Mucosa of descending colon (tissue), 3 donors: ENCODE results near the gene MBNL1. TPM values are rescaled to one million over a fixed set of nuclear protein-coding genes. Genes with fewer than 3 reads are reported as not detected.

Experiments used
- ATAC-seq: fragments of 200-7000 bp; cut with Tn5 transposase; one replicate; pipeline ENCODE4 v1.9.1; 2020; ENCODE audit warnings: mild to moderate bottlenecking, moderate library complexity
- DNase-seq, 3 donors: peaks; one replicate each; pipeline ENCODE4 v3.0.0-alpha.2; 2020
- H3K36me3 ChIP-seq: fragments of 200-600 bp; one replicate; pipeline ENCODE4 v1.8.0; 2021; ENCODE audit warnings: low read depth, mild to moderate bottlenecking
- H3K4me1 ChIP-seq: fragments of 200-600 bp; one replicate; pipeline ENCODE4 v1.8.0; 2021; ENCODE audit warnings: low read depth, mild to moderate bottlenecking
- H3K4me3 ChIP-seq: fragments of 200-600 bp; one replicate; pipeline ENCODE4 v1.8.0; 2021; ENCODE audit warnings: mild to moderate bottlenecking
- H3K9me3 ChIP-seq: fragments of 200-600 bp; one replicate; pipeline ENCODE4 v1.8.0; 2021; ENCODE audit warnings: mild to moderate bottlenecking
- intact Hi-C, 2 donors: fragments of 100-400 bp; cut with DNase I in 1 of 2; cut with micrococcal nuclease in 1 of 2; formaldehyde crosslinking; loops; one replicate each; pipeline versions ENCODE4 v1.11.0 to v1.11.1; 2022; cut with DNase I, micrococcal nuclease
- long read RNA-seq, 2 donors: library from polyadenylated mRNA; unstranded; transcript quantifications; one replicate each; pipeline ENCODE4 v2.0.0, GENCODE V29; 2019 to 2021
- total RNA-seq, 3 donors: library from RNA; stranded (reverse); fragmentation: NEBNext Ultra II Directional in 2 of 3; extraction: Animal tissue kit (Norgen Biotek cat#: 25700) in 2 of 3; gene quantifications; one replicate each; pipeline versions ENCODE4 v1.2.1 to v1.2.4, GENCODE V29; 2021 to 2023
- TF ChIP-seq, protein P1 (sequence below): fragments of 200-600 bp; IDR thresholded peaks from one replicate; pipeline ENCODE4 v1.8.0; 2022; ENCODE audit warnings: antibody characterized with exemption, mild to moderate bottlenecking
- donor health status: DM: no; HTN: no; CAD: no; lungs with moderate emphysema.
- donor health status: DM: no; HTN: no; CAD: no.
- donor health status: DM: no; HTN: yes; CAD: no.

The MBNL1 gene, protein sequence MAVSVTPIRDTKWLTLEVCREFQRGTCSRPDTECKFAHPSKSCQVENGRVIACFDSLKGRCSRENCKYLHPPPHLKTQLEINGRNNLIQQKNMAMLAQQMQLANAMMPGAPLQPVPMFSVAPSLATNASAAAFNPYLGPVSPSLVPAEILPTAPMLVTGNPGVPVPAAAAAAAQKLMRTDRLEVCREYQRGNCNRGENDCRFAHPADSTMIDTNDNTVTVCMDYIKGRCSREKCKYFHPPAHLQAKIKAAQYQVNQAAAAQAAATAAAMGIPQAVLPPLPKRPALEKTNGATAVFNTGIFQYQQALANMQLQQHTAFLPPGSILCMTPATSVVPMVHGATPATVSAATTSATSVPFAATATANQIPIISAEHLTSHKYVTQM
- 100 to 1,000 TPM; 184 to 381 (median 215) TPM for total RNA-seq
- long read RNA-seq, donor 1, full-length matches to known transcripts, result 16 of 126 reads
- long read RNA-seq, donor 1, partial matches to known transcripts, result 36 of 126 reads
- long read RNA-seq, donor 1, other reads (novel, unspliced or antisense), result 74 of 126 reads
- long read RNA-seq, donor 2, full-length matches to known transcripts, result 1 of 12 reads
- long read RNA-seq, donor 2, partial matches to known transcripts, result 3 of 12 reads
- long read RNA-seq, donor 2, other reads (novel, unspliced or antisense), result 8 of 12 reads

GRCh38 chr3:152268555-152269055 lies at the start of gene MBNL1:
MBNL1 (plus strand) TSS chr3:152268929; CDS start chr3:152300194, 31,265 bp downstream.
- peak; percentile 88 to 92 (median 88) for DNase-seq
- Histone ChIP-seq H3K4me1 (peaks cover 42% of the 10 kb centered on the region), H3K36me3 (no peaks in the 10 kb centered on the region), H3K4me3 (peak within 1 kb of the TSS; percentile 91), H3K9me3 (no peaks in the 10 kb centered on the region)
- peak; percentile 81 for ATAC-seq
- TF ChIP-seq, protein P1, sequence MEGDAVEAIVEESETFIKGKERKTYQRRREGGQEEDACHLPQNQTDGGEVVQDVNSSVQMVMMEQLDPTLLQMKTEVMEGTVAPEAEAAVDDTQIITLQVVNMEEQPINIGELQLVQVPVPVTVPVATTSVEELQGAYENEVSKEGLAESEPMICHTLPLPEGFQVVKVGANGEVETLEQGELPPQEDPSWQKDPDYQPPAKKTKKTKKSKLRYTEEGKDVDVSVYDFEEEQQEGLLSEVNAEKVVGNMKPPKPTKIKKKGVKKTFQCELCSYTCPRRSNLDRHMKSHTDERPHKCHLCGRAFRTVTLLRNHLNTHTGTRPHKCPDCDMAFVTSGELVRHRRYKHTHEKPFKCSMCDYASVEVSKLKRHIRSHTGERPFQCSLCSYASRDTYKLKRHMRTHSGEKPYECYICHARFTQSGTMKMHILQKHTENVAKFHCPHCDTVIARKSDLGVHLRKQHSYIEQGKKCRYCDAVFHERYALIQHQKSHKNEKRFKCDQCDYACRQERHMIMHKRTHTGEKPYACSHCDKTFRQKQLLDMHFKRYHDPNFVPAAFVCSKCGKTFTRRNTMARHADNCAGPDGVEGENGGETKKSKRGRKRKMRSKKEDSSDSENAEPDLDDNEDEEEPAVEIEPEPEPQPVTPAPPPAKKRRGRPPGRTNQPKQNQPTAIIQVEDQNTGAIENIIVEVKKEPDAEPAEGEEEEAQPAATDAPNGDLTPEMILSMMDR, result no peak
- intact Hi-C loops, result loop anchor here in 1 of 2 donors (5.0 kb wide), 1 partner anchor 66 kb away; no protein-coding TSS in a partner anchor

DNA sequence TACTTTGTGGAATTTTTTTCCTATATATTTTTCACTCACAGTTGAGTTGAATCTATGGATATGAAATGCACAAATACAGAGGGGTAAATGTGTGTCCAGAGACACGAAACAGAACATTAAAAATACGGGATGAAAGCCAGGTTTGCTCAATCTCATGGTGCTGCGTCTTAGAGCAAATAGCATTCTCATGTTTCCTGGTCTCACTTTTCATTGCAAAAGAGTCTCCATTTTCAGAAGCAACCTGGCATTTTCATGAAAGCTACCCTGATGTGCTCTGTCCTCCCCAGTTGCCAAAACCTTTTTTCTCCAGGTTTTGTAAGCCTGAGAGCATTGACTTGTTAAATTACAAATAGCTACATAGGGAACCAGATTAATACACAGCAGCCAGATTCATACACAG lies 49.5 kb upstream of the MBNL1 start:
- Histone ChIP-seq H3K9me3 (no peaks in the 10 kb centered on the region), H3K4me3 (no peak overlapping the region), H3K4me1 (no peaks in the 10 kb centered on the region), H3K36me3 (no peaks in the 10 kb centered on the region)
- TF ChIP-seq, protein P1, result no peak
- intact Hi-C loops, result no loop called here
- ATAC-seq (no peak), DNase-seq (no peak)

DNA sequence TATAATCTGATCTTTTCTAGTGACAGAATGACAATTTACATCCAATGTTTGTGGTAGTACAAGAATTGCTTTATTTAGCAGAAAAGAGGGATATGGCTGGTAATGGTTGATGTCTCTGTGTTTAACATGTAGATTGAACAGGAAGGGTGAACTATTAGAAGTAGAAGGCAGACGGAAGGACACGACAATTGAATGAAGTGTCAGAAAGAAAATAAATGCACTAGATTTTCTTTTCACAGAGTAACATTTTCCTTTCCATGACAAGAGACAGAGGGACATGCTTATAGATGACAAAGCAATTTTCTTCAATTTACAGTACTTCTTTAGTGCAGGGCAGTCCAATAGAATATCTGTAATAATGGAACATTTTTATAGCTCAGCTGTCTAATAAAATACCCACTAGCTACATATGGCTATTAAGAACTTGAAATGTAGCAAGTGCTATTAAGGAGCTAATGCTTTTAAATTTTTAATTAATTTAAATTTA lies 48.9 kb upstream of the MBNL1 start:
- DNase-seq (no peak), ATAC-seq (no peak)
- no peaks in the 10 kb centered on the region for H3K4me1 ChIP-seq
- H3K36me3 ChIP-seq, result no peaks in the 10 kb centered on the region
- intact Hi-C loops, result no loop called here
- H3K4me3 ChIP-seq, result no peak overlapping the region
- TF ChIP-seq, protein P1, result no peak
- no peaks in the 10 kb centered on the region for H3K9me3 ChIP-seq

DNA sequence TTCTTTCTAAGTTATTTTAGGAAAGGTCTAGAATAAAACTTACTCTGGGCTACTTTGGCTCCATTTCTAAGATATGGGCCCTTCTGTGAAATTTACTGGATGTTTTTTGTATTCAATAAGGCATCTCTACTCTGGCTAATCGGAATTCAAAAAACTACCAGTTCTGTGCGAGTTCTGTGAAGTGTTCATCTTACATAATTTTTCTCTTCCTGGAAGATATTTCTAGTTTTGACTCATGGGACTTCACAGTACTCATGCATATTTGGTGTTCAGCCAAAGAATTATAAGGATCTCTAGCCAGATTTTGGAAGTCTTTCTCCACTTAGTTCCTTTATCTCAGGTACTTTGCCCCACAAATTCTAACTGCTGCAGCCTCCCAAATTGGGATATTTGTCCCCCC lies 46.4 kb upstream of the MBNL1 start:
- DNase-seq (no peak), ATAC-seq (no peak)
- intact Hi-C loops, result no loop called here
- Histone ChIP-seq H3K4me1 (no peaks in the 10 kb centered on the region), H3K36me3 (no peaks in the 10 kb centered on the region), H3K4me3 (no peak overlapping the region), H3K9me3 (no peaks in the 10 kb centered on the region)
- TF ChIP-seq, protein P1, result no peak

GRCh38 chr3:152225201-152225600 lies 43.5 kb upstream of the MBNL1 start:
- no peak for ATAC-seq
- Histone ChIP-seq H3K9me3 (no peaks in the 10 kb centered on the region), H3K4me1 (no peaks in the 10 kb centered on the region), H3K36me3 (no peaks in the 10 kb centered on the region), H3K4me3 (no peak overlapping the region)
- TF ChIP-seq, protein P1, result no peak
- intact Hi-C loops, result no loop called here
- DNase-seq, result no peak
